ENCODE measurements around the gene SPRR2F. TPM values are rescaled to one million over a fixed set of nuclear protein-coding genes. Genes with fewer than 3 reads are reported as not detected.

SPRR2F gene
- total RNA-seq, 1 donor from 2014 or later = not detected

DNA sequence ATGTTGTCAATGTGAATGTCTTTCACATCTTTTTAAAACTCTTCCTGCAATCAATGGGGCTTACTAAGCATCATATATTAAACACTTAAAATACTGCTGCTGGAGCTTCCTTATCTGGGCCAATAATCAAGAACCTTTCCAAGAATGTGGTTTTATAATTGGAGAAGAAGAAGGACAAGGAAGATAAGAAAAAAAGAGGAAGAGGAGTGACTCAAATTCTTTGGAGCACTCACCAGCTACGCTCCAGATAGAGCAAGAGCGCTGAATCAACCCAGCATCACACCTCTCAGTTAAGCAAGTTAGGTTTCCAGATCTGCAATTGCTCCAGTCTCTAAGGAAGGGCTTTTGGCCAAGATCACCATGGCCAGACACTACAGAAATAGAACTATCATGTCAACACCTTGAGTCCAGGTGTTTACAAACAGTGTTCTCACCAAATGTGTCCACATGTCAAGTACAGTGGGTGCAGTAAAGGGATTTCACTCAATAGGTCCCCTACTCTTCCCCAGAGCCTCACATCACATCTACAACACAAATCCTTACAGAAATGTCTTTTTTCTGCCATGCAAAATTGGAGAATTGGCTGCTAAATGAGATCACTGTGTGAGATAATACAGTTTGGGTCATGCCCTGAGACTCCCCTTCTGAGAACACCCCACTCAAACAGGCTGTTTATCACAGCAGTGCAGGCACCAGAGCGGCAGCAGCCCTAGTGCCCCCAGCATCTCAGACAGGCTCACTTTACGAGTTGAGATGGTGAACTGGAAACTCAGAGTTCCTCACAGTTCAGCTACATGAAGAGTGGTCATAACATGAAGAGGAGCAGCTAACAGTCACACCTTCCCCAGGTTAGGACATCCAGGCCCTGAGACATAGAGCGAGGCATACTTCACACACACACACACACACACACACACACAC lies 40.2 kb downstream of the SPRR2F start:
- DNase-seq (ENCODE audit: low read depth) = no peak
- H3K4me3 ChIP-seq (ENCODE audit: low read depth, low read length) = no peak overlapping the region
- TF ChIP-seq, protein P1, sequence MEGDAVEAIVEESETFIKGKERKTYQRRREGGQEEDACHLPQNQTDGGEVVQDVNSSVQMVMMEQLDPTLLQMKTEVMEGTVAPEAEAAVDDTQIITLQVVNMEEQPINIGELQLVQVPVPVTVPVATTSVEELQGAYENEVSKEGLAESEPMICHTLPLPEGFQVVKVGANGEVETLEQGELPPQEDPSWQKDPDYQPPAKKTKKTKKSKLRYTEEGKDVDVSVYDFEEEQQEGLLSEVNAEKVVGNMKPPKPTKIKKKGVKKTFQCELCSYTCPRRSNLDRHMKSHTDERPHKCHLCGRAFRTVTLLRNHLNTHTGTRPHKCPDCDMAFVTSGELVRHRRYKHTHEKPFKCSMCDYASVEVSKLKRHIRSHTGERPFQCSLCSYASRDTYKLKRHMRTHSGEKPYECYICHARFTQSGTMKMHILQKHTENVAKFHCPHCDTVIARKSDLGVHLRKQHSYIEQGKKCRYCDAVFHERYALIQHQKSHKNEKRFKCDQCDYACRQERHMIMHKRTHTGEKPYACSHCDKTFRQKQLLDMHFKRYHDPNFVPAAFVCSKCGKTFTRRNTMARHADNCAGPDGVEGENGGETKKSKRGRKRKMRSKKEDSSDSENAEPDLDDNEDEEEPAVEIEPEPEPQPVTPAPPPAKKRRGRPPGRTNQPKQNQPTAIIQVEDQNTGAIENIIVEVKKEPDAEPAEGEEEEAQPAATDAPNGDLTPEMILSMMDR (conservative IDR thresholded peaks at IDR 0.05; ENCODE audit: low read depth, low read length) = no peak

DNA sequence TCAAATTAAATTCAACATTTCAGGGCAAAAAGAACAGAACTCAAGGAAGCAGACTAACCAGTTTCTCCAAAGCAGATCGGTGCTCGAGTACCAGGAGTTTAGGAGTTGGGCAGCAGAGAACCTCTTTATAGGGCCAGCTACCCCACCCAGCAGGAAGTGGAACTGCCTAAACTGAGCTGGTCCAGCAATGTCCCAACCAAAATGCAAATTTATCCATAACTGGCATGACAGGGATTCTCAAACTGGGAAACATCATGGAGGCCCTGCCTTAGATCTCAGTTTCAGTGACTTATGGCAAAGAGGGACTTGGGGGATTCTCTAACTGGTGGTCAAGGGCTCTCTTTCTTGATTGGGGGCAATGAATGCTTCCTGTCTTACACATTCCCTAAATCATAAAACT lies 41.8 kb downstream of the SPRR2F start, which contains the start of gene SPRR2B:
Gene SPRR2B (minus strand): TSS at position 101 of the 400 bp plus-strand sequence. CDS start 772 bp downstream, outside the sequence.
- no peak within 1 kb of the TSS for H3K4me3 ChIP-seq (ENCODE audit: low read depth, low read length)
- TF ChIP-seq, protein P1 (conservative IDR thresholded peaks at IDR 0.05; ENCODE audit: low read depth, low read length) = no peak
- DNase-seq (ENCODE audit: low read depth) = no peak

DNA sequence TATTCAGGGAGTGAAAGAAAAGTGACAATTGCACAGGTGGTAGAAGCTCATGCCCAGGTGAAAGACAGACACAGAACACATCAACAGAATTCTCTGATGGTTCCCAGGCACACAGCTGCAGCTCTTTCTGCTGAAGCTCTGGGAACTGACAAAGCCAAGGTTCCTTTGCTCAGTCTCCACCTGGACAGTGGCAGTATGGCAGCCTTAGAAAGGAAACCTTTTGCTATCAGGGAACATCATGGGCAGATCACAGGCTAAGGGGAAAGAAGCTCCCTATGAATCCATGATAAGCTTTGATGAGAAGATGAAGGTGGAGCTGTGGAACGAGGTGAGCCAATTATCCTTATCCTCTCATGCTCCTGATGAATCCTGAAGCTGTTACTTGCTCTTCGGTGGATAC lies 43.1 kb downstream of the SPRR2F start:
- no peak overlapping the region for H3K4me3 ChIP-seq (ENCODE audit: low read depth, low read length)
- no peak for DNase-seq (ENCODE audit: low read depth)
- TF ChIP-seq, protein P1 (conservative IDR thresholded peaks at IDR 0.05; ENCODE audit: low read depth, low read length) = no peak

Other genes starting within 250 kb of the SPRR2F start
- gene SMCP, start 235.2 kb downstream of the SPRR2F start, total RNA-seq = not detected in 2 replicates
- 0.35 and 2.1 TPM in 2 replicates for gene IVL, start 205.0 kb downstream of the SPRR2F start, total RNA-seq
- gene SPRR5, start 166.3 kb downstream of the SPRR2F start, total RNA-seq = not detected in 2 replicates
- gene SPRR4, start 142.9 kb downstream of the SPRR2F start, total RNA-seq = not detected in 2 replicates
- gene SPRR1A, start 129.4 kb downstream of the SPRR2F start, total RNA-seq = not detected in 2 replicates
- not detected in 2 replicates for gene SPRR3, start 111.8 kb downstream of the SPRR2F start, total RNA-seq
- 0.75 TPM in 1 of 2 replicates, not detected in the other for gene SPRR1B, start 82.3 kb downstream of the SPRR2F start, total RNA-seq
- not detected in 2 replicates for gene SPRR2D, start 72.4 kb downstream of the SPRR2F start, total RNA-seq
- gene SPRR2A, start 56.0 kb downstream of the SPRR2F start, total RNA-seq = 0.92 and 1.8 TPM in 2 replicates
- not detected in 2 replicates for gene SPRR2B, start 41.9 kb downstream of the SPRR2F start, total RNA-seq
- gene SPRR2E, start 19.0 kb downstream of the SPRR2F start, total RNA-seq = not detected in 2 replicates
- gene SPRR2G, start 37.4 kb upstream of the SPRR2F start, total RNA-seq = not detected in 2 replicates
- not detected in 2 replicates for gene LELP1, start 89.9 kb upstream of the SPRR2F start, total RNA-seq
- 0.72 TPM in 1 of 2 replicates, not detected in the other for gene PRR9, start 104.1 kb upstream of the SPRR2F start, total RNA-seq
- gene LORICRIN, start 146.2 kb upstream of the SPRR2F start, total RNA-seq = not detected in 2 replicates
- not detected in 2 replicates for gene PGLYRP3, start 199.4 kb upstream of the SPRR2F start, total RNA-seq
- gene PGLYRP4, start 235.3 kb upstream of the SPRR2F start, total RNA-seq = not detected in 2 replicates
- gene S100A9, start 244.3 kb upstream of the SPRR2F start, total RNA-seq = 18.9 and 88.6 TPM in 2 replicates

Measured in epithelial cell of proximal tubule (primary cell).